Progenitor cell of endocrine pancreas (in vitro differentiated cells): ENCODE data around the gene OVCH2. TPM values are rescaled to one million over a fixed set of nuclear protein-coding genes. Genes with fewer than 3 reads are reported as not detected.
"Not testable (repeated sequence)": the region's sequence is repeated elsewhere in the genome, so short reads cannot be mapped to it uniquely, and the experiment has no call there.

Experiments
- DNase-seq: peaks from one replicate; pipeline ENCODE4 v3.0.0; 2021; ENCODE audit warnings: low spot score; ENCODE audit not compliant: unreplicated experiment
- H3K27ac Mint-ChIP-seq: 2 replicates; pipeline ENCODE4 v1.8.0; 2021; ENCODE audit warnings: mild to moderate bottlenecking, moderate library complexity, mixed read lengths
- H3K27me3 Mint-ChIP-seq: 2 replicates; pipeline ENCODE4 v1.8.0; 2021; ENCODE audit warnings: mixed read lengths
- H3K36me3 Mint-ChIP-seq: 2 replicates; pipeline ENCODE4 v1.8.0; 2022; ENCODE audit warnings: mixed read lengths; ENCODE audit not compliant: insufficient read depth
- H3K4me1 Mint-ChIP-seq: 2 replicates; pipeline ENCODE4 v1.8.0; 2021; ENCODE audit warnings: low read depth, mixed read lengths
- H3K4me3 Mint-ChIP-seq: 2 replicates; pipeline ENCODE4 v1.8.0; 2021; ENCODE audit warnings: low read depth, mild to moderate bottlenecking, moderate library complexity, mixed read lengths
- H3K9me3 Mint-ChIP-seq: 2 replicates; pipeline ENCODE4 v1.8.0; 2021; ENCODE audit warnings: low read depth, mixed read lengths
- CTCF ChIP-seq: fragments of 200-600 bp; sonication (generic); IDR thresholded peaks from one replicate; pipeline ENCODE4 v1.5.0; 2021; ENCODE audit warnings: antibody characterized with exemption, mild to moderate bottlenecking; ENCODE audit not compliant: unreplicated experiment
- total RNA-seq: library from RNA; stranded (reverse); gene quantifications from 2 replicates; pipeline ENCODE4 v1.2.1, GENCODE V29; 2021

The OVCH2 gene
- total RNA-seq, 1 donor from 2014 or later = not detected

DNA sequence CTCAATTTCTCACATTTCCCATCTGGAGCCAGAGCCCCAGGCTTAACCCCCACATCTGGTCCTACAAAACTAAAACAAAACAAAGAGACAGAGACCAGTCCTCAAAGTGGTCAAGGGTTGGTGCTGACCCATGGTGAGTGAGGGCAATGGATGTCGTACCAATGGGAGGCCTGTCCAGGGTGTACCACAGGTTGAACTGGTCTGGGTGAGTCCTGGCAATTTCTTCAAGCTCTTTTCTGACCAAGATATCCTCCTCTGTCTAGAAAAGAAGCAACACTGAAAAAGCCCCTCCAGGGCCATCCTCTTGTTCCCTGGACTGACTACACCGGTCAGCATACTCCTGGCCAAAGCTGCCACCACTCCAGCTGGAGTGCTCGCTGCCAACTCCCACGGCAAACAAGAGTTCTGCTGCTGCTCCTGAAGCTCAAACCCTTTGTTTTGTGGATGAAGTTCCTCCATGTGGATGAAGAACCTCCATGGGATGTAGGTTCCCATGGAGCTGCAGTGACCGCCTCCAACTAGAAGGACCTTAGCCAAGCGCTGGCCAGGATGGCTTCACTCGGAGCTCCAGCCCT is 39.9 kb downstream of the OVCH2 start:
- no peak overlapping the region for H3K4me3 Mint-ChIP-seq
- no peak for TF ChIP-seq CTCF
- peaks cover 29% of the 10 kb centered on the region for H3K36me3 Mint-ChIP-seq
- no peaks in the 10 kb centered on the region for H3K9me3 Mint-ChIP-seq
- peak overlapping the region; percentile 90 for H3K27ac Mint-ChIP-seq
- H3K27me3 Mint-ChIP-seq = no peaks in the 10 kb centered on the region
- DNase-seq = no peak
- peaks cover 9% of the 10 kb centered on the region for H3K4me1 Mint-ChIP-seq

DNA sequence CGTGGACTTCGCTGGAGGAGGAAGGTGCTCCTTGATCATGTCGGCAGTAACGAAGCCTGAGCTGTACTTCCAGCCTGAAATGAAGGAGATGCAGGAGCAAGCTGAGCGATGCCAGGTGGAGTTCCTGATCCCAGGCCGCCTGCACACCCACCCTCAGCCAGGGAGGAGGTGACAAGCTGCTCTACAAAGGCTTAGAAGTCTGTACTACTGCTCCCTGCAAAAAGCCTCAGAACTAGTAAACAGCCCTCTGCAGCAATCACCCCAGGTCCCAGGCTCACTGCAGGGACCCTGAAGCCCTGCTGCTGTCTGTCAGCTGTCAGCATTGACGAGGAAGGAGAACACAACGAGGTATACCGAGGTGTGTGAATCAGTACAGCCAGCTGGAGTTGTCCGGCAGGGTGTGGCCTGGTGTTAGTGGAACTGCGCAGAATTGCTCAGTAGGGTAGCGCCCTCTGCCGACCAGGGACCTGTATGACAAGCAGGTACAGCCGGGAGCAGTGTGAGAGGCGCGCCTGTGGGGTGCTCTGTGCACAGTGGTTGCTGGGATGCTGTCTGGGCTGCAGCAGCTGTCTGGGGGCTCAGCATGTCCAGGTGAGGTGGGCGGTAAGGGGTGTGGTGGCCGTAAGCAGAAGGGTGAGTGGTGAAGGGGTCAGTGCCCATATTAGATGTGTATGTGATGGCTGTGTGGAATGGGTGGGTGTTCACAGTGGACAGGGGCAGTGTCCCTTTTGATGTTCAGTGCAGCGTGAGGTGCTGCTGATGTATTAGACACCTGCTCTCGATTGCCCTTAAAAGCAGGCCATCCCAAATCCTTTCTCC is 40.6 kb downstream of the OVCH2 start:
- peaks cover 8% of the 10 kb centered on the region for H3K4me1 Mint-ChIP-seq
- H3K9me3 Mint-ChIP-seq = no peaks in the 10 kb centered on the region
- H3K4me3 Mint-ChIP-seq = no peak overlapping the region
- DNase-seq = peak; percentile 81
- peak overlapping the region; percentile 90 for H3K27ac Mint-ChIP-seq
- peaks cover 35% of the 10 kb centered on the region for H3K36me3 Mint-ChIP-seq
- peak; percentile 88 for TF ChIP-seq CTCF
- no peaks in the 10 kb centered on the region for H3K27me3 Mint-ChIP-seq

GRCh38 chr11:7664867-7665266 is 41.4 kb downstream of the OVCH2 start:
- Mint-ChIP-seq H3K27me3 (no peaks in the 10 kb centered on the region), H3K36me3 (peaks cover 36% of the 10 kb centered on the region), H3K4me1 (peaks cover 8% of the 10 kb centered on the region), H3K9me3 (no peaks in the 10 kb centered on the region), H3K4me3 (no peak overlapping the region), H3K27ac (no peak overlapping the region)
- no peak for DNase-seq
- no peak for TF ChIP-seq CTCF

- not testable (repeated sequence) for H3K27me3 Mint-ChIP-seq, H3K27ac Mint-ChIP-seq, DNase-seq, H3K9me3 Mint-ChIP-seq, H3K4me3 Mint-ChIP-seq, H3K4me1 Mint-ChIP-seq
- peaks cover 36% of the 10 kb centered on the region for H3K36me3 Mint-ChIP-seq
These were observed 42.7 kb downstream of the OVCH2 start for GRCh38 chr11:7663531-7663930.

DNA sequence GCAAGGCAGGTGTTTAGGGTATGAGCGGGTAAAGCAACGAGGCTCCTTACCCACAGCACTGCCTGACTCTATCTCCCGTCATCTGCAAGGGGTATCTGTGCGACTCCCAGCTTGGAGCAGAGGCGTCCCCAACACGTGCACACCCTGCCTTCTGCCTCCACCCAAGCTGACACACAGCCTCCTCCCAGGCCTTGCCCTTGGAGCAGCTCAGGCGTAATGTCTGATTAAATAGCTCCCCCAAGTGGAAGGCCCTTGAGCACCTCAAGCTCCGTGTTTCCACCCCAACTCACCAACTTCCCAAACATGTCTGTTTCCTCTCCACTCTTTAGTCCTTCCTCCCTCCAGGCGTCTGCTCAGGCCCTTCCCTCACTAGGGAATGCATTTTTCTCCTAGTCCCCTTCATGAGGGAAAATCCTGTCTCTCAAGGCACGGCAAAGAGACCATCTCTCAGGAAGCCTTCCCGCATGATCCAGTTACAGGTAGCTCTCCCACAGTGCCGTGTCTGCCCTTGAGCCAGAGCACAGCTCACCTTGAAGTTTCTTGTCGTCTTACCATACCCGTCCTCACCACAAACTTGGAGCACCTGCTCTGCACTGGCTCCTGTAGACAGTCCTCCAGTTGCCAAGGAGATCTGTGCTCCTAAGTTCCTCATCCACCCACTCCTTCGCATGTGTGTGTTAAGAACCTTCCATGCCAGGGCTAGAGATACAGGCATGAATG is 48.8 kb downstream of the OVCH2 start:
- no peak for DNase-seq
- peak; percentile 54 for TF ChIP-seq CTCF
- no peaks in the 10 kb centered on the region for H3K4me1 Mint-ChIP-seq
- H3K27me3 Mint-ChIP-seq = no peaks in the 10 kb centered on the region
- peak overlapping the region; percentile 43 for H3K27ac Mint-ChIP-seq
- H3K36me3 Mint-ChIP-seq = peaks cover 22% of the 10 kb centered on the region
- H3K4me3 Mint-ChIP-seq = no peak overlapping the region
- H3K9me3 Mint-ChIP-seq = no peaks in the 10 kb centered on the region
